Prostate gland (tissue), 2 donors: ENCODE data around the gene SPACDR. TPM values are rescaled to one million over a fixed set of nuclear protein-coding genes. Genes with fewer than 3 reads are reported as not detected.
A peak's percentile ranks its signal among the peaks of the same experiment; 100 is the strongest.

Experiments
- DNase-seq: peaks from one replicate; pipeline ENCODE4 v3.0.0-alpha.2; 2019; ENCODE audit warnings: low spot score
- H3K27ac ChIP-seq, 2 donors: fragments of 200-600 bp; sonication (generic); 2 replicates each; pipeline ENCODE4 v1.5.1; 2017 to 2019
- H3K27me3 ChIP-seq: fragments of 200-600 bp; sonication (generic); replicated peaks from 2 replicates; pipeline ENCODE4 v1.5.1; 2019; ENCODE audit not compliant: insufficient read depth
- H3K36me3 ChIP-seq, 2 donors: fragments of 200-600 bp; sonication (generic); 1 replicate in 1 of 2; 2 replicates in 1 of 2; pipeline versions ENCODE4 v1.5.1 to v1.8.1; 2017 to 2019
- H3K4me1 ChIP-seq: fragments of 200-600 bp; sonication (generic); replicated peaks from 2 replicates; pipeline ENCODE4 v1.5.1; 2019
- H3K4me3 ChIP-seq, 2 donors: fragments of 200-600 bp; sonication (generic); 2 replicates each; pipeline ENCODE4 v1.5.1; 2017 to 2019
- H3K9me3 ChIP-seq: fragments of 200-600 bp; sonication (generic); 2 replicates; pipeline ENCODE4 v1.5.1; 2017
- CTCF ChIP-seq, 4 experiments: fragments of 200-600 bp in 2 of 4; fragments of 450-650 bp in 2 of 4; sonication (generic) in 2 of 4; IDR thresholded peaks; 1 replicate in 3 of 4; 2 replicates in 1 of 4; pipeline ENCODE4 v1.5.1; 2016 to 2019; ENCODE audit warnings: antibody characterized with exemption in 4 of 4, mild to moderate bottlenecking in 2 of 4, moderate library complexity in 2 of 4
- POLR2A ChIP-seq: fragments of 450-650 bp; IDR thresholded peaks from one replicate; pipeline ENCODE4 v1.6.1; 2016; ENCODE audit warnings: antibody characterized with exemption, mild to moderate bottlenecking
- POLR2AphosphoS5 ChIP-seq: sonication (generic); formaldehyde crosslinking; IDR thresholded peaks from one replicate; pipeline ENCODE4 v1.6.1; 2017; ENCODE audit warnings: antibody characterized with exemption
- WGBS: methylation state at CpG from one replicate; pipeline ENCODE4 v1.1.5; 2018; 5-methylcytosine and 5-hydroxymethylcytosine counted together
- intact Hi-C: fragments of 100-400 bp; cut with DNase I; formaldehyde crosslinking; loops from one replicate; pipeline ENCODE4 v1.14.2; 2022
- total RNA-seq, 2 donors: library from RNA; depleted of rRNA; stranded (reverse); fragments of >200 nt; gene quantifications; one replicate each; pipeline ENCODE4 v1.1.0, GENCODE V29; 2016

The SPACDR gene
- total RNA-seq, 2 donors from 2014 or later: 11.9 TPM; not detected in 1

DNA sequence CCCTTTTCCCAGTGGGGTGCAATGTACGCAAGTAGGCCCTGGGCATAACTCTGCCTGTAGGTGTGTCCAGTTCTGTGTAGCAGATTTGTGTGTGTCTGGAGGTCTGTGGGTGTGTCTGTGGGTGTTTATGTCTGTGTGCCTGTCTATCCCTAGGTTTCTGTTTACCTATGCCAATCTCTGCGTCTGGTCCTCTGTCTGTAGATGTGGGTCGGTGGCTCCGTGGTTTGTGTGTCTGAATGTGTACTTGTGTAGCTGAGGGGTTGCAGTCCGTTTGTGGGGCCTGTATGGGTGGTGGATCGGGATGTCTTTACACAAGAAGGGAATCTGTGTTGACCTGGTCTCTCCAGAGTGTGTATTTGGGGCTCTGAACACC, 20.6 kb upstream of the SPACDR start:
- Histone ChIP-seq H3K9me3 (no peaks in the 10 kb centered on the region), H3K4me3 (no peak overlapping the region), H3K36me3 (no peaks in the 10 kb centered on the region), H3K4me1 (peaks cover 9% of the 10 kb centered on the region), H3K27me3 (no peaks in the 10 kb centered on the region), H3K27ac (no peak overlapping the region)
- no peak for DNase-seq
- intact Hi-C loops: no loop called here
- WGBS: 83% methylated on average over 6 of the region's 6 CpGs
- TF ChIP-seq CTCF (IDR thresholded peaks at IDR 0.05) (no peak), POLR2A (no peak), POLR2AphosphoS5 (no peak)

DNA sequence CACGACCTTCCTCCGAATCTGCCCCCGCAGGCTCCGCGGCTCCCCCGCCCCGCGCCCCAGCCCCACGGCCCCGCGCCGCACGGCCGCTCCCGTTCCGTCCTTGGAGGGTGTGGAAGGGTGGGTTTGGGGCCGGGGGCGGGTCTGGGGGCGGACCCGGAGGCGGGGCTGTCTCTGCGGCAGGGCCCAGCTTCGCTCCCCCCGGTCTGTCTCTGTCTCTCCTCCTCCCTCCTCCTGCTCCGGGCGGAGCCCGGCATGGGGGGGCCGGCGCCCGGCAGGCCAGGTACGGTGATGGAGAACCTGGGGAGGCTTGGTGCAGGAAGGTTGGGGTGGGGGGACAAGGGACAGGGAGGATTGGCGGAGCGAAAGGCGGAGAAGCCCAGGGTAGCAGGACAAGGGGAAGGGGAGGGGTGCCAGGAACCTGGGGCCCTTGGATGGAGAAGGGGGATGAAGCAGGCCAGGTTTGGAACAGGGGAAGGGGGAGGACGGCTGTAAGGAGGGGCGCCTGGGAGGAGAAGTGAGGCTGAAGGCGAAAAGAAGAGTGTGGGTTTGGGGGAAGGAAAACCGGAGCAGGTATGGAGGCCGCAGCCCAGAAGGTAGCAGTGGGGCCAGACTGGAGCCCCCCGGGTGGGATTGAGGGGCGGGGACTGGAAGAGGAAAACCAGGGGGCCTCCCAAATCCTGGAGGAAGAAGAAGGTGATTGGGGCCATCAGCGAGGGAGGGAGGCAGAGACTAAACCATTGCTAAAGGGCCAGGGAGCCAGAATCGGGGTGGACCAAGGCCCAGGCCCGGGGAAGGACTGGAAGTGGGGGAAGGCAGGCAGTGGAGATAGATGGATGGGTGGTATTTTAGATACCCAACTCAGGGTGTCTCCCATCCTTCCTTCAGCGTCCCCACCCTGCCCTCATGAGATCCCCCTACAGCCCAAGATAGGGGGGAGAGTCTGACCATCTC, 19.9 kb upstream of the SPACDR start, which contains the start of gene NYAP1:
Gene NYAP1, plus strand, starts transcription at position 206 of the 951 bp plus-strand sequence. CDS start 1,385 bp downstream, outside the sequence.
- intact Hi-C loops: no loop called here
- peak within 1 kb of the TSS; percentile 53 to 76 for H3K27ac ChIP-seq
- no peaks in the 10 kb centered on the region for H3K36me3 ChIP-seq
- H3K4me3 ChIP-seq: peak within 1 kb of the TSS; percentile 58 to 78
- H3K4me1 ChIP-seq: peaks cover 9% of the 10 kb centered on the region
- TF ChIP-seq CTCF (IDR thresholded peaks at IDR 0.05): no peak
- no peak for TF ChIP-seq POLR2A
- no peak for TF ChIP-seq POLR2AphosphoS5
- DNase-seq: peak; percentile 67
- 17% methylated on average over 37 of the region's 45 CpGs for WGBS
- H3K9me3 ChIP-seq: no peaks in the 10 kb centered on the region
- no peaks in the 10 kb centered on the region for H3K27me3 ChIP-seq

GRCh38 chr7:100483090-100483721, 19.1 kb upstream of the SPACDR start:
- 0% methylated on average over 13 of the region's 79 CpGs for WGBS
- DNase-seq: peak; percentile 37
- Histone ChIP-seq H3K27ac (peak overlapping the region; percentile 53 to 76), H3K9me3 (no peaks in the 10 kb centered on the region), H3K36me3 (no peaks in the 10 kb centered on the region), H3K4me1 (peaks cover 9% of the 10 kb centered on the region), H3K4me3 (peak overlapping the region; percentile 58 to 78), H3K27me3 (no peaks in the 10 kb centered on the region)
- intact Hi-C loops: no loop called here
- TF ChIP-seq POLR2AphosphoS5 (no peak), POLR2A (no peak), CTCF (IDR thresholded peaks at IDR 0.05) (peak; percentile 91 to 100 (median 98))

DNA sequence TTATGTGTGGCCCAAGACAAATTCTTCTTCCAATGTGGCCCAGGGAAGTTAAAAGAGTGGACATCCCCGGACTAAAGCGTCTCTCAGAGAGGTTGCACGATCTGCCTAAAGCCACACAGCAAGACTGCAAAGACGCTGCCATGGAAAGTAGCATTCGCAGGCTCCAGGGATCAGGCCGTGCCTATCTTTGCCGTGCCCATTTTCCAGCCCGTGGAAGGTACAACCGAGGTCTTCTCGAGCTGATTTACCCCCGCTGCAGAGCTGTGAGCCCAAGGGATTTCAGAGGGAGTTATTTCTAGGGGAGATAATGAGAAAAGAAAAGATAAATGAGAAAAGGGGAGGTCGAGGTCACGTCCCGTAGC, 18.6 kb upstream of the SPACDR start:
- Histone ChIP-seq H3K27ac (peak overlapping the region; percentile 53 to 76), H3K4me1 (peaks cover 9% of the 10 kb centered on the region), H3K9me3 (no peaks in the 10 kb centered on the region), H3K27me3 (no peaks in the 10 kb centered on the region), H3K36me3 (no peaks in the 10 kb centered on the region), H3K4me3 (peak overlapping the region; percentile 58 to 78)
- no peak for DNase-seq
- WGBS: 45% methylated on average over 14 of the region's 14 CpGs
- TF ChIP-seq POLR2AphosphoS5 (no peak), POLR2A (no peak), CTCF (IDR thresholded peaks at IDR 0.05) (no peak)
- intact Hi-C loops: no loop called here
